ENCODE measurements around the gene SEPTIN12. TPM values are rescaled to one million over a fixed set of nuclear protein-coding genes. Genes with fewer than 3 reads are reported as not detected.

Gene SEPTIN12
- polyA plus RNA-seq, 3 donors, result not detected

DNA sequence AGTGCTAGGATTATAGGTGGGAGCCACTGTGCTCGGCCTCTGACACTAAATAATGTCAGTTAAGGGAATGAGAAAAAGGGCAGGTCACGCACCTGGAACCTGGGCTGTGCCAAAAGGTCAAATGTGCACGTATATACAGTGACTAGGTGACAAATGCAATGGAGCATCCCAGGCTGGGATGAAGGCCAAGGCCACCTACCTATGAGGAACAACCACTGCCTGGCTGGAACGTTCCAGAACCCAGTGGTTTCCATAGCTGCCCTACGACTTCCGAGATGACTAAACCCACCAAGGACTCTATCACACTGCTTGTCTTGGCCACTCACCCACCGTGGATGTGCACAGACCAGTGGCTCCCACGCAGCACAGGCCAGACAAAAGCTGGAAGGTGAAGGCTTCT is 37.2 kb downstream of the SEPTIN12 start:
- Histone ChIP-seq H3K36me3 (replicated peaks in 1 of 2; ENCODE audit: control insufficient read depth in 1 of 2, insufficient read depth in 2 of 2, low read length in 2 of 2) (peaks cover 53 to 58% of the 10 kb centered on the region in 2 donors), H4K20me1 (ENCODE audit: insufficient read depth, low read length) (no peaks in the 10 kb centered on the region), H3K4me1 (ENCODE audit: control insufficient read depth in 1 of 2, insufficient read depth in 2 of 2, low read length in 2 of 2) (no peaks in the 10 kb centered on the region), H3K79me2 (ENCODE audit: insufficient read depth, low read length) (no peaks in the 10 kb centered on the region), H2AFZ (ENCODE audit: insufficient read depth, low read depth, low read length, poor library complexity, severe bottlenecking) (no peak overlapping the region), H3K4me3 (replicated peaks in 1 of 3; ENCODE audit: low read depth in 2 of 3, low read length in 3 of 3) (no peak overlapping the region), H3K4me2 (replicated peaks; ENCODE audit: extremely low read depth, low read length, poor library complexity, severe bottlenecking) (no peak overlapping the region), H3K9ac (ENCODE audit: insufficient read depth, low read length, poor library complexity, severe bottlenecking) (no peak overlapping the region), H3K27me3 (ENCODE audit: control insufficient read depth in 2 of 2, insufficient read depth in 2 of 2, low read length in 2 of 2) (no peaks in the 10 kb centered on the region), H3K27ac (ENCODE audit: low read depth in 1 of 2, low read length in 2 of 2) (no peak overlapping the region), H3K9me3 (replicated peaks in 1 of 2; ENCODE audit: control insufficient read depth in 1 of 2, insufficient read depth in 1 of 2, low read length in 2 of 2) (peaks cover 0 to 6% of the 10 kb centered on the region in 2 donors)
- peaks cover 0 to 2% (median 0%) of the 10 kb centered on the region in 3 donors for H3K27me3 Mint-ChIP-seq (ENCODE audit: low read depth in 3 of 3)
- H3K4me3 Mint-ChIP-seq, result no peak overlapping the region
- peaks cover 5 to 11% (median 8%) of the 10 kb centered on the region in 7 donors for H3K9me3 Mint-ChIP-seq
- H3K27ac Mint-ChIP-seq, result no peak overlapping the region
- intact Hi-C loops (cut with micrococcal nuclease), result no loop called here
- DNase-seq, result no peak
- TF ChIP-seq, protein P1, sequence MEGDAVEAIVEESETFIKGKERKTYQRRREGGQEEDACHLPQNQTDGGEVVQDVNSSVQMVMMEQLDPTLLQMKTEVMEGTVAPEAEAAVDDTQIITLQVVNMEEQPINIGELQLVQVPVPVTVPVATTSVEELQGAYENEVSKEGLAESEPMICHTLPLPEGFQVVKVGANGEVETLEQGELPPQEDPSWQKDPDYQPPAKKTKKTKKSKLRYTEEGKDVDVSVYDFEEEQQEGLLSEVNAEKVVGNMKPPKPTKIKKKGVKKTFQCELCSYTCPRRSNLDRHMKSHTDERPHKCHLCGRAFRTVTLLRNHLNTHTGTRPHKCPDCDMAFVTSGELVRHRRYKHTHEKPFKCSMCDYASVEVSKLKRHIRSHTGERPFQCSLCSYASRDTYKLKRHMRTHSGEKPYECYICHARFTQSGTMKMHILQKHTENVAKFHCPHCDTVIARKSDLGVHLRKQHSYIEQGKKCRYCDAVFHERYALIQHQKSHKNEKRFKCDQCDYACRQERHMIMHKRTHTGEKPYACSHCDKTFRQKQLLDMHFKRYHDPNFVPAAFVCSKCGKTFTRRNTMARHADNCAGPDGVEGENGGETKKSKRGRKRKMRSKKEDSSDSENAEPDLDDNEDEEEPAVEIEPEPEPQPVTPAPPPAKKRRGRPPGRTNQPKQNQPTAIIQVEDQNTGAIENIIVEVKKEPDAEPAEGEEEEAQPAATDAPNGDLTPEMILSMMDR (IDR thresholded peaks at IDR 0.05), result no peak
- WGBS (ENCODE audit: insufficient coverage), result 96% methylated on average over 8 of the region's 8 CpGs
- no peaks in the 10 kb centered on the region for H3K4me1 Mint-ChIP-seq
- peaks cover 41 to 51% of the 10 kb centered on the region in 2 donors for H3K36me3 Mint-ChIP-seq

- Histone ChIP-seq H3K4me3 (replicated peaks in 1 of 3; ENCODE audit: low read depth in 2 of 3, low read length in 3 of 3) (no peak overlapping the region), H4K20me1 (ENCODE audit: insufficient read depth, low read length) (no peaks in the 10 kb centered on the region), H3K4me1 (ENCODE audit: control insufficient read depth in 1 of 2, insufficient read depth in 2 of 2, low read length in 2 of 2) (no peaks in the 10 kb centered on the region), H2AFZ (ENCODE audit: insufficient read depth, low read depth, low read length, poor library complexity, severe bottlenecking) (no peak overlapping the region), H3K27me3 (ENCODE audit: control insufficient read depth in 2 of 2, insufficient read depth in 2 of 2, low read length in 2 of 2) (no peaks in the 10 kb centered on the region), H3K9me3 (replicated peaks in 1 of 2; ENCODE audit: control insufficient read depth in 1 of 2, insufficient read depth in 1 of 2, low read length in 2 of 2) (peaks cover 0 to 2% of the 10 kb centered on the region in 2 donors), H3K79me2 (ENCODE audit: insufficient read depth, low read length) (no peaks in the 10 kb centered on the region), H3K9ac (ENCODE audit: insufficient read depth, low read length, poor library complexity, severe bottlenecking) (no peak overlapping the region), H3K4me2 (replicated peaks; ENCODE audit: extremely low read depth, low read length, poor library complexity, severe bottlenecking) (no peak overlapping the region), H3K36me3 (replicated peaks in 1 of 2; ENCODE audit: control insufficient read depth in 1 of 2, insufficient read depth in 2 of 2, low read length in 2 of 2) (peaks cover 43 to 48% of the 10 kb centered on the region in 2 donors), H3K27ac (ENCODE audit: low read depth in 1 of 2, low read length in 2 of 2) (no peak overlapping the region)
- Mint-ChIP-seq H3K36me3 (peaks cover 32 to 40% of the 10 kb centered on the region in 2 donors), H3K27ac (peak overlapping the region in 1 of 7 donors; percentile 40), H3K4me1 (no peaks in the 10 kb centered on the region), H3K4me3 (no peak overlapping the region), H3K27me3 (ENCODE audit: low read depth in 3 of 3) (peaks cover 0 to 2% (median 0%) of the 10 kb centered on the region in 3 donors), H3K9me3 (peaks cover 0 to 2% (median under 1%) of the 10 kb centered on the region in 7 donors)
- DNase-seq, result no peak
- TF ChIP-seq, protein P1 (IDR thresholded peaks at IDR 0.05), result no peak
- intact Hi-C loops (cut with micrococcal nuclease), result no loop called here
- WGBS (ENCODE audit: insufficient coverage), result 100% methylated on average over 3 of the region's 10 CpGs
Observed at GRCh38 chr16:4749700-4750257, 38.4 kb downstream of the SEPTIN12 start.
